CD4-positive, alpha-beta T cell treated with Interleukin-2 at 100 ng/mL for 4 hours (primary cell): Measurements from ENCODE around the gene IFT20.
"Not testable (repeated sequence)": the region's sequence is repeated elsewhere in the genome, so short reads cannot be mapped to it uniquely, and the experiment has no call there.

Source experiments
- DNase-seq: peaks from one replicate; pipeline ENCODE4 v3.0.0-alpha.2; 2020; ENCODE audit warnings: low spot score

IFT20 gene

DNA sequence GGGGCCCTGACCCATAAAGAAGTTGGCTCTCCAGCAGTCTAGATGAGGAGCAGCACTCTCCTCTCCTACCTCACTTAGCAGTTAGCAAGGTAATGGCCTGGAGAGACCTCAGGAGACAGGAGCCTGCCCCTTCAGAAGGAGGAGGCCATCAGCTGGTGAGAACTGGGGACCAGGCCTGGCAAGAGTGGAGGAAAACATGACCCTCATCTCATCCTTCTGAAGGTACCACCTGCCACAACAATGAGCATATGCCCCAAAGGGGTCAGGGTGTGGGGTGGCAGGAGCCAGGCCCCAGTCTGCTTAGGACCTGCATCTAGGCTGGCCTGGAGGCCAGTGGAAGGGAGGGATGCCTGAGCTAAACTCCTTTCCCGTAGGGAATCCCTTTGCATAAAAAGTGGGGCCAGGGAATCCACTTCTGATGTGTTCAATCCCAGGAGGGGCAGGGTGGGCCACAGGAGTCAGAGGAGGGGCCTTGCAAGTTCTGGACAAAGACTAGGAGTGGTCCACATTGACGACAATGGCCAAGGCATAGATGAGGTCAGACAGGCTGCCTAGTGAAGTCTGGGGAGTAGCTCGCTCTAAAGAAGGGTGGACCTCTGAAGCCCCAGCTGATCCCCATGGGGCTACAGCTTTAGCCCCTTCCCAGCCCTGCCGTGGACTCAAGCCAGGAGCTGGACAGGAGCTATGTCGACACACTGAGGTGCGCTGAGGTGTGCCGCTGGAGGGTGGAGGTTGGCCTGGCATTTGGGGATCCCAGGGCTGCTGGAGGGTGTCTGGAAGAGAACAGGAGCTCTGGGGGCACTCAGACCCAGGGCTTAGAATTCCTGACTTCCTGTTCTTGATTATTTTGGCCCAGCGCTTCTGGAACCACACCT lies 28.7 kb upstream of the IFT20 start:
- no peak for DNase-seq

DNA sequence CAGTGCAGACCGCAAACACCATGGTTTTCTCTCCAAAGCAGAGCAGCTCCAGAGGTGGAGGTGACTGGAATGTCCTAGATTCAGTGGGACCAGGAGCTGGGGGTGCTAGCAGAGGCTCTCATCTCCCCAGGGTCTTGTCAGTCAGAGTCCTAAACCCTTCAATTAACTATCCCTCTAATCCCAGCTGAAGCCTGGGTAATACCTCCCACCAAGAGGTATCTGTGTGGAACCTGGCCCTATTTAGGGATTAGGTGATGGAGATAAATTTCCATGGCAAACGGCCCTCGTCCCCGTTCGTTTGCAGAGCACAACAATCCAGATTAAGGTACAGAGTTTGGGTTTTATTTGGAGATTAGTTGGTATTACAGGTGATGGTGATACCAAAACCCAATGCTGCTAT lies 27.9 kb upstream of the IFT20 start:
- DNase-seq = no peak

DNA sequence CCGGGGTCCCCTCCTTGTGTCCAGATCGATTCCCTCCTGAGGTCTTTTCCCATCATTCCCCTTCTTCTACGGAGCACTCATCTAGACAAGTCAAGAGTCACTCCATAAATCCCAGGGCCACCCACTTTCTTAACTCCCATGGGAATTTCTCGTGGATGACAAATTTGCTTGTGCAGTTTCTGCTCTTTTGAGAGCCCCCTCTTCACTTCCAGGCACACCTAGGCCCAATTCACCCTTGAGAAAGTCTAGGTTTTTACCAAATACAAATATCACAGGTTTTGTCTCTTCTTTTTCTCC lies 22.6 kb upstream of the IFT20 start:
- DNase-seq = no peak

DNA sequence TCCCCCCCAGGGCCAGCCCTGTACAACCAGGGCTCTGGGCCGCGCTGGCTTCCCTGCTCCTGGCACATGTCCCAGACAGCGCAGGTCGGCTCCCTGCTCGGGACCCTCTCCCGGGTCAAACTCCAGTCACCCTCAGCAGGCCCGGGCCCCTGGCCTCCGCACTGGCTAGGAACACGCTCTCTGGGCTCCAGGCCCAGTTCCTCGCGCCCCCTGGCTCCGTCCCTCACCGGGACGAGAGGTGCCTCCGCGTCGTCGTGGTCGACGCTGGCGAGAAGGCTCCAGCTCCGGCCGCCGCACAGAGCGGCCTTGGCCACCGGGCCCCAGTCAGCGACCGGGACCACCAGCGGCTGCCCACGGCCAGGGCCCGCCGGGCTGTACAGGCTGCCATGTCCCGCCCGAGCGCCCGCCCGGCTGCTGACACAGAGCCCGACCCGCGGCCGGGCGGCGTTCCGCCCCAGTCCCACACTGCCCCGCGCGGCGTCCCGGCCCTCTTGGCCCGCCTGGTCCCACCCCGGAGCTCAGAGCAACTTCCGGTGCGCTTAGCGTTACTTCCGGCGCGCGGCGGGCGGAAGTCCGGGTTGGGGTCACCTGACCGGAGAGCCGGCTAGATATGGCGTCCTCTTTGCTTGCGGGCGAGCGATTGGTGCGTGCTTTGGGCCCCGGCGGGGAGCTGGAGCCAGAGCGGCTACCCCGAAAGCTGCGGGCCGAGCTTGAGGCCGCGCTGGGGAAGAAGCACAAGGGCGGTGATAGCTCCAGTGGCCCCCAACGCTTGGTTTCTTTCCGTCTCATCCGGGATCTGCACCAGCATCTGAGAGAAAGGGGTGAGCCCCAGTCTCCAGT lies 22.0 kb upstream of the IFT20 start, which contains the start of gene POLDIP2:
TSS of gene POLDIP2 (minus strand) at position 467 of the 840 bp plus-strand sequence. CDS start at position 388, 79 bp downstream.
- peak; percentile 96 for DNase-seq

DNA sequence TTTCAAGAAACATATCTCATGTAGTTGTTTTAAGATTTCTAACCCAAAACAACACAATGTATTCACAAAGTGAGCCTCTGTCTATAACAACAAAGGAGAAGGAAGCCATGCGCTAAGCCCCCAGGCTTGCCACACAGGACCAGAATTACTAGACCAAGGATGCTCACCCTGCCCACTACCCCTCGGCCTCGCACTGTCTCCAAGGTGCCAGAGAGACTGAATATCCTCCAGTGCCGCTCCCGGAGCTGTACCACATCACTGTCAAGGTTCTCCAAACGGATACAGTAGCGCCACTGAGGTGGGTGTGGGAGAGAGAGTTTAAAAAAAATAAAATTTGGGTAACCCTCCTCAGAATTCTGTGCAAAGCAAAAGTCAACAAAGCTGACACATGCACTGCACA lies 15.0 kb upstream of the IFT20 start:
- DNase-seq = no peak

DNA sequence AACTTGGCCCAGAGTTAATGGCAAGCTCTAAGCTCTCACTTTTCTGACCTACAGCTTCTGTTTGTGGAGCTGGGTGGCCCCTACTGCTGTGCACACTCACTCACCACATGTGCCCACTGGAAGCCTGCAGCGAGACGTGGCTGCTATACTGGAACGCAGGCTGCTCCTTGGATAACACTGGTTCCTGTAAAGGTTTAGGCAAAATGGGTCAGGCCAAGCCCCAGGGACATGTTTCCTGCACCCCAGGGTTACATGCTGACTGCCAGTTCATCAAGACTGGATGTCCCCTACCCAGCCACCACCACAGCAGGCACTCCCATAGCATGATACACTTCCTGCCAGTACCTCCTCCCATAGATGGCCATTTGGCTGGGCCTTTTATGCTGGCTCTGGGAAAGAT lies 13.7 kb upstream of the IFT20 start:
- no peak for DNase-seq

DNA sequence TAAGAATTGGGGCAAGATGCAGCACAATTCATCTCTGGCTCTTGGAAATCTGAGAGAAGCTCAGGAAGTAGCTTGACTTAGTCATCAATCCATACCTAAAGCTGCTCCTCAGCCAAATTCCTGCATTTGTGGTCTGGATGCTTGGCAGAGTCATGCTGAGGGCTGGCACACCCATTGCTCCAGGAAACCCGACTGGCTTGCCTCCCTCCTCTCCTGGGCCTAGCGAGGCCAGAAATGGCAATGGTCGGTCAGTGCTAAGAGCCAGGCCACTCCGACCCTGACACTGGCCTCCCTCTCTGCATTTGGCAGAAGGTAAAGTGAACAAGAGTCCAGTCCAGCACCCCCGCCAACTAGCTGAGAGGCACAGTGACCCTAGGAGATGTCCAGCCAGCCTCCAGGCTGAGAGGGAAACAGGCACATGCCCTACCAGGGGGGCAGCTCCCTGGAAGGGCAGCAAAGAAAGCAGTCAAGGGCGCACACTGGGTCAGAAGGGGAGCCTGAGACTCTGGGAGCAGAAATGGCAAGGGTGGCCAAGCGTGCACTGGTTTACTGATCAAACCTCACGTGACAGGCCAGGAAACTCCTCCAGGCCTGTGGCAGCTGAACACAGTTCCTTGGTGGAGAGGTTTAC lies 12.1 kb upstream of the IFT20 start:
- DNase-seq = no peak

DNA sequence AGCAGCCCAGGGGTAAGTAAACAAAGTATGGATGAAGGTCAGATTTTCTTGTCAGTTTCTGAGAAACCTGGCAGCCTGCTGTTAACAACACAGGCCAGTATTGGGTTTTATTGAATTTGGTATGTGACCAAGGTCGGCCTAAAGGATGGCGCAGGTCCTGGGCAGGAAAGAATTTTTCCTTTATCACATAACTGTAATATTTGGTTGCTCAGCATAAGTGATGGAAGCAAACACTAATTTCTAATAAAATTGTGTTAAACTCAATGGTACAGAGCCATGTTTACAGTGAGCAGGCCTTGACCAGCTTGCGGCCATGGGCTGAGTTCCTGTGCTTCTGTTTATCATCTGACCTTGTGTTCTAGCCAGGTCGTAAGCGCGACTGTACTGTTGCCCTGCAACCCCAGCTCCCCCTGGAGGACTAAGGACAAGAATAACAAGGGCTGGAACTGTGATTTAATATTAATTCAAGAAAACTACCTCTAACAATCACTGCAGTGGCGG lies 11.5 kb upstream of the IFT20 start:
- DNase-seq = no peak

DNA sequence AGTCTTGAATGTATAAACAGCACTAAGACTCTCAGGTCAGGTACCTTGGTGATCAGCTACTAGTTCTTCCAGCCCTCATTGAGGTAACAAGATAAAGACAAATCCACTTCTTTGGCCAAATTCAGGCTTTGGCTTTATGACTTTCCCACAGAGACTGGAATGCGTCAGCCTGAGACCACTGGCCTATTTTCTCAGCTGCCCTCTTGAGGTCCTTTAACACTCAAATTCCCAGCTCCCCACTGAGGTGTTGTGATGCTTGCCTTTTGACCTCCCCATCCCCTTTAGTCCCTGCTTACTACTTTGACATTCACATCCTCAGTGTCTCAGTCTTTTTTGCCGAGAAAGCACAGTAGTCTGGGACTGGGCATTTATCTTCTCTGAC lies 10.9 kb upstream of the IFT20 start:
- no peak for DNase-seq

DNA sequence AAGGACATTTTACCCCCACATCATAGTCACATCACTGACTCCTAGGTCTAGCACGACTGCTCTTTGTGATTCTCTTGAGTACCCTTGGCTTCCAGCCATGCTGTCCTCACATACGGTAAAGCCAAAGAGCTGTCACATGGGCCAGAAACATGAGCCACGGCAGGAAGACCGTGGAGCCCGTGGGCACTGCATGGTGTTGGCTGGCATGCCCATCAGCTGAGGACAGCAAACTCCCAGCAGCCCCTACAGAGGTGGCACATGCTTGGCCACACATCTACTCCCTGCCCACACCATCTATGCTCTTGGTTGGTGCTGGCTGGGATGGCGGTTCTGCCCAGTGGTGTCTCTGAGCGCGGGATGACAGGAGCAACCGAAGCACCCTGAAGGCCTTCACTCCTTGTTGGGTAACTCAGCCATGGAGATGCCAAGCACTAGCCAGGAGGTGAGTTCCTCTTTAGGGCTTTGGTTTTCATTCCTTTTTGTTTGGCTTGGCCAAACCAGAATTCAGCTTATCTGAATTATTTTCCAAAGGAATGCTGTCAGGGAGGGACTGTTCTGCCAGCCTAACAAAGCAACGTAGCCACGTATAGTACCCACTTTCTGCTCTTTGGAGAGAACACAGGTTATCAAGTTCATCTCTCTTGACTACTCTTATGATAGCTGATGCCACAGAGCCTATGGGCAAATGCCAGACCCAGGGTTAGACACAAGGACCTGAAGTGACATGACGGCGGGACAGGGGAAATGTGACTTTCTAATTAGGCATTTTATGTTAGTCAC lies 10.3 kb upstream of the IFT20 start:
- DNase-seq = no peak

DNA sequence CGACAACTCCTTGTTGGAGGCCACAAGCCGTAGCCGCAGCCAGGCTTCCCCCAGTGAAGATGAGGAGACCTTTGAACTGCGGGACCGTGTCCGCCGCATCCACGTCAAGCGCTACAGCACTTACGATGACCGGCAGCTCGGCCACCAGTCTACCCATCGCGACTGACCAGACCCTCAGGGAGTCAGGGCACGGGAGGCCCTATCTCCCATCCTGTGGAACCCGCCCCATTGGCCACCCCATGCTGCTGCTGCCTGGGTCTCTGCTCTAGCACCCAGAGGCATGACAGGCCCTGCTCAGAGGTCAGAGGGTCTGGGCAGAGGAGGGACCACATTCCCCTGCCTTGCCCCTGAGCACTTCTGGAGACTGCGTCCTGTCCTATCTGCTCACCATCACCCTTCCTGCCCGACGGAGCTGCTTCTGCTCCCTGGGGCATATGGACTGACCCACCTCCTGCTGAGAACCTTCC lies 9.2 kb upstream of the IFT20 start:
- no peak for DNase-seq

DNA sequence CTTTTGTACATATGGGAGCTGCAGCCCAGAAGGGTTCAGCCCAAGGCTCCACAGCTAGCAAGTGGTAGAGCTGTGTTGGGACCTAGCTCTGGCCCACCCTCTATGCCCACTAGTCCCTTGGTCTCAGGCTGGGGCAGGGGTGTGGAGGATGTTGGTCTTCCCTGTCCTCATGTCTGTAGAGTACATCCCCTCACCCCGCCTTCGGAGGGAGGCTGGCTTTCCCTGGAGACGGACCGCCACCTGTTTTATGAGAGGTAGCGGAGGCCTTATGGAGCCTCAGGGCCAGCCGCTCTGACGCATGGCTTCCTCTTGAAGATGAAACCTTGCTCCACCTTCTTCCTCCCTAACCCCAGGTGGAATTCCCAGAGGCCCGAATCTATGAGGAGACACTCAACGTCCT lies 8.7 kb upstream of the IFT20 start:
- DNase-seq = no peak

DNA sequence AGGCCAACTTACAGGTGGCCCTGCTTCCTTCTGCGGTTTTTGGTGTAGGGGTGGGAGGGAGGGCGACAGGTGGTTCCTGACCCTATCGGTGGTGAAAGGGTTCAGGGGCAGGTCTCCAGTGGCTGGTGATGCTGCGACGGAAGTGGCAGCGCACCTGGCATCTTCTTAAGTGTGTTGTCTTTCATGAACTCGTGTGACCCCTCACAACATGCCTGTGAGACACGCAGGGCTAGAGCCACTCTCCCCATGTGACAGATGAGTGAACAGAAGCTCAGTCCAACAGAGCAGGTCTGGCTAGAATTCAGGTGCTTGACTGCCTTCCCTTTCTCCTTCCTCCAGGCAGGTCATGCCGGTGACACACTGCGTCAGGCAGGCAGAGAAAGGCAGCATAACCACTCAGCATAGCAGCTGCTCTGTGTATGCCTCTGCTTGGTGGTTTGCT lies 8.2 kb upstream of the IFT20 start:
- no peak for DNase-seq

DNA sequence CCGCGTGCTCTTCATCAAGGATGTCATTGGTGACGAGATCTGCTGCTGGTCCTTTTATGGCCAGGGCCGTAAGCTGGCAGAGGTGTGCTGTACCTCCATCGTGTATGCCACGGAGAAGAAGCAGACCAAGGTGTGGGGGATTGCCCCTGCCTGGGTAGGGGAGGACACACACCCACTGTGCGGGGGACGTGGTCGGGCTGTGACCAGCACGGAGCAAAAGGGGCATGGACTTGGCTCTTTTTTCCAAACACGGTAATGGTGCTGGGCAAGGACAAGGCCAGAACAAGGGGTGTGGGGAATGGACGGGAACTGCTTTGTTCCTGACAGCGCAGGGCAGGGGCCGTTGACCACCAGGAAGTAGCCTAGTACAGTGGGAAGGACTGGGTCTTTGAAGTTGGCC lies 7.0 kb upstream of the IFT20 start:
- no peak for DNase-seq

DNA sequence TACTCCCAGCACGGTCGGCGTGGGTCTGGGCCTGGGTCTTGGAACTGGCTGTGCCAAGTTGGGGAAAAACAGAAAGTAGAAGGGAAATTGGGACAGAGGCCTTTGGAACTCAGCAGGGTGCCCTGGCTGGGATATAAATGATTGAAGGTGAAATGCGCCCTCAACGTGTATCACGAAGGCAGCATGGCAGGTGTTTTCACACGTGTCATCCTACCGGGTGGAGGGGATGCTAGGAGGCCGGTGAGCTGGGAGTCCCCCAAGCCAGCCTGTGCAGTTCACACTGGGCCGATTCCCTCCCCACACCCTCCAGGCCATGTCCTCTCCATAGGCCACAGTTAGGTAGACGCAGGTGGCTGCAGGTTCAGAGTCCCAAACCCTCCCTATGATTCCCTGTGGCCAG lies 6.2 kb upstream of the IFT20 start:
- no peak for DNase-seq

DNA sequence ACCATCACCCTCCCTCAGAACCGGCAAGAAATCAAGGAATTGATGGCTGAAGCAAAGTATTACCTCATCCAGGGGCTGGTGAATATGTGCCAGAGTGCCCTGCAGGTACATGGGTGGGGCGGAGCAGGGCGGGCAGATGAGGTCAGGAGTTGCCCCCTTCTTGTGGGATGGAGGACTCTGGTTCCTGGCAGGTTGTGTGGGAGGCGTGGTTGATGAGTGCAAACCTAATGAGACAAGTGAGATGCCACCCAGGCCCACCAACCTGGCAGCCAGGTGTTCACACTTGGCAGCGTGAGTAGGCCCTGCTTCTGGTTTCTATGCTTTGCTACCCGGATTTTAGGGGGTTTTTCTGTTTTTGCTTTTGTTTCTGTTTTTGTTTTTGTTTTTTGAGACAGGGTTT lies 5.1 kb upstream of the IFT20 start:
- DNase-seq = no peak

DNA sequence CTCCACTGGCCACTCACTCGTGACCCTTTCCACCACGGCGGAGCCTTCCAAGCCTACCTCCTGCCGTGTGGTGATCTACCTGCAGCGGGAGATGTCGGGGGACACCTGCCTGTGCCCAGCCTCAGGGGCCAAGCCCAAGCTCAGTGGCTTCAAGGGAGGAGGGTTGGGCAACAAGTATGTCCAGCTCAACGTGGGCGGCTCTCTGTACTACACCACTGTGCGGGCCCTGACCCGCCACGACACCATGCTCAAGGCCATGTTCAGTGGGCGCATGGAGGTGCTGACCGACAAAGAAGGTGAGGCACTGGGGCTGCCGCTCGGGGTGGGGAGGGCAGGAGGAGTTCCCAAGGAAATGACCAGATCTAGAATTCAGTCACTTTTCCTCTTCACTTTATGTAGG lies 4.2 kb upstream of the IFT20 start:
- DNase-seq = no peak

DNA sequence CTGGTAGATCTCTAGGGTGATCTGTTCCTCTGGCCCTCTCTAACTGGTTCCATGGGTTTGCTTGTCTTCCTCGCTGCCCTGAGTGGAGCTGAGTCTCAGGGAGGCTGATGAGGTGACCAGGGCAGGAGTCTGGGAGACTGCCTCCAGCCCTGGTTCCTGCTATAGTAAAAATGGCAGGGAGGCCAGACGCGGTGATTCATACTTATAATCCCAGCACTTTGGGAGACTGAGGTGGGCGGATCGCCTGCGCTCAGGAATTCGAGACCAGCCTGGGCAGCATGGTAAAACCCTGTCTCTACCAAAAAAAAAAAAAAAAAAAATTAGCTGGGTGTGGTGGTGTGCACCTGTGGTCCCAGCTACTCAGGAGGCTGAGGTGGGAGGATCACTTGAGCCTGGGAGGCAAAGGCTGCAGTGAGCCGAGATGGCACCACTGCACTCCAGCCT lies 3.5 kb upstream of the IFT20 start:
- not testable (repeated sequence) for DNase-seq

DNA sequence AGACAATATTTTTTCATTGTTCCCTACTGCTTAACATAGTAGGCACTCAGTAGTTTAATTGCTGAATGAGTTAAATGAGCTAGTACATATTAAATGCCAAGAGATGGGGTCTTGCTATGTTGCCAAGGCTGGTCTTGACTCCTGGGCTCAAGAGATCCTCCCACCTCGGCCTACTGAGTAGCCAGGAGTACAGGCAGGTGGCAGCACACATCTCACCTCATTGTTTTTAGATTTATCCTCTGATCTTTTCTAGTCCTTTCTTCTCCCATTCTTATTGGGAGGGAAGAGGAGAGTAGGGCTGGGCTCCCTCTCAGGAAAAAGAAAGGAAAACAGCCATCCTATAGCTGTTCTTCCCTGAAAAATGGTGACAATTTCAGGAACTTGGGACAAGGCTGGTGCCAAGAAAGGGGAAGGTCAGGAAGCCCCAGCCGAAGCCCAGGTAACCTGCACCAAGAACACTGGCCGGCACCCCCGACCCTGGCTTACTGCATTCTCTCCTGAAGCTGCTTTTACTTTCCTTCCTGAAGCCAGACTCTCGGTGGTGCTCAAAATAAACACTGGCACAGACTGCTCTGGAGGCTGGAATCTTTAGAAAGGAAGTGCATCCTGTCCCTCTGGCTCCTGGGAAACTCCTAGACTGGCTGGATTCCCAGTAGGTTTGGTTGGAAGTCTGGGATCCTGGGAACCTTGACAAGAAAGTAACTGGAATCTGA lies 2.9 kb upstream of the IFT20 start:
- no peak for DNase-seq

DNA sequence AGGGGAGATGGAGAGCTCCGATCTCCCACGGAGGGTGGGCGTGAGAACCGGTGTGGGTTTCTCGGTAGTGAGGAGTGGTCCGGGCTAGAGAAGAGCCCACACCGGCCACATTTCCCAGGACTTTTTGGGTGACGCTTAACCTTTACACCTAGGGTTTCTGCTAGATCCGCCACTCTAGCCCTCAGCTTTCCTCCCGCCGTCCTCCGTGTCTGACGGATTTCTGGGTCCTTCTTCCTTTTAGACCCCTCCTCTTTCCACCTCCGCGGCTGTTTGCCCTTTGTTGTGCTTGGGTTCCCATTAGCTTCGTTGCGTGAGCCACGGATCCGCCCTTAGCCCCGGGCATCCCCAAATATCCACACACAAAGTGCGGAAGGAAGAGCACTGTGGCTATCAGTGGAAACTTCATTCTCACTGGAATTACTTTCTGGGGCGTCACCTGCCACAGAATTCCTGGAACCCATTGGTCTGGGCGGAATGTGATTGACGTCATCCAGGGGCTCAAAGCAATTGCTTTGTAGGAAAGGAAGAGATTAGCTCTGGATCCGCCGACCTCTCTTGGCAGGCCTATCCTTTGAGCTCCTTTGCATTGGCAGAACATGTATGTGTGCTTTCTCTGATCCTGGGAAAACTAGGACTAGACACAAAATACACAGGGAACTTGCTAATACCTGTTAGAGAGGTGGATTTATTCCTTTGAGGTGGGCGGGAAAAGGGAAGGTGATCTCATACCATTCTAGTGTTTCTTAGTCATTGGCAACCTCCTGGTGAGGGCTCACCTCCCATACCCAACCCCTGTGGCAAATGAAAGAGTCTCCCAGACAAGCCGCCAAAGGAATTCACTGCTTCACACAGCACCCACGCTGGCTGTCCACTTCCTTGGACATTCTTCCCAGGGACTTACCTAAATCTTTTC lies 943 bp upstream of the IFT20 start:
- peak; percentile 7 for DNase-seq
